GM12874 (cell line): ENCODE data around the gene GPR183.

Experiments used
- CTCF ChIP-seq: IDR thresholded peaks from 2 replicates; pipeline ENCODE4 v1.5.1; 2011; ENCODE audit warnings: low read depth, mild to moderate bottlenecking, control low read depth, low read length, moderate library complexity; ENCODE audit not compliant: insufficient read depth

Gene GPR183

GRCh38 chr13:99315186-99315585 lies 8.0 kb upstream of the GPR183 start:
- no peak for TF ChIP-seq CTCF

- TF ChIP-seq CTCF = no peak
Observed at GRCh38 chr13:99314640-99315176, 7.5 kb upstream of the GPR183 start.

- TF ChIP-seq CTCF = no peak
Observed at GRCh38 chr13:99313941-99314340, 6.7 kb upstream of the GPR183 start.

GRCh38 chr13:99313501-99313900 lies 6.3 kb upstream of the GPR183 start:
- TF ChIP-seq CTCF = no peak

GRCh38 chr13:99312493-99312883 lies 5.3 kb upstream of the GPR183 start:
- no peak for TF ChIP-seq CTCF

GRCh38 chr13:99311748-99312492 lies 4.7 kb upstream of the GPR183 start:
- no peak for TF ChIP-seq CTCF

GRCh38 chr13:99311137-99311536 lies 3.9 kb upstream of the GPR183 start:
- TF ChIP-seq CTCF = no peak
